ENCODE data around the gene ST8SIA1. TPM values are rescaled to one million over a fixed set of nuclear protein-coding genes. Genes with fewer than 3 reads are reported as not detected.

Gene ST8SIA1
- total RNA-seq, 2 donors from 2014 or later = 6.4 to 6.9 TPM

GRCh38 chr12:22242726-22243125, 91.8 kb downstream of the ST8SIA1 start:
- no peaks in the 10 kb centered on the region for H3K36me3 ChIP-seq
- TF ChIP-seq CTCF (IDR thresholded peaks at IDR 0.05) = no peak
- H3K4me3 ChIP-seq = no peak overlapping the region
- no peaks in the 10 kb centered on the region for H3K27me3 ChIP-seq (replicated peaks; ENCODE audit: insufficient read depth)
- H3K9me3 ChIP-seq = no peaks in the 10 kb centered on the region
- no peaks in the 10 kb centered on the region for H3K4me1 ChIP-seq (ENCODE audit: control insufficient read depth in 1 of 2, low read depth in 2 of 2)
- DNase-seq (ENCODE audit: low spot score) = no peak
- no peak overlapping the region for H3K27ac ChIP-seq
- ATAC-seq (ENCODE audit: insufficient number of reproducible peaks, low FRiP score, low read depth) = no peak

GRCh38 chr12:22238211-22238610, 96.3 kb downstream of the ST8SIA1 start:
- Histone ChIP-seq H3K9me3 (no peaks in the 10 kb centered on the region), H3K4me3 (no peak overlapping the region), H3K27ac (no peak overlapping the region), H3K4me1 (ENCODE audit: control insufficient read depth in 1 of 2, low read depth in 2 of 2) (no peaks in the 10 kb centered on the region), H3K36me3 (no peaks in the 10 kb centered on the region), H3K27me3 (replicated peaks; ENCODE audit: insufficient read depth) (no peaks in the 10 kb centered on the region)
- DNase-seq (ENCODE audit: low spot score) (no peak), ATAC-seq (ENCODE audit: insufficient number of reproducible peaks, low FRiP score, low read depth) (no peak)
- no peak for TF ChIP-seq CTCF (IDR thresholded peaks at IDR 0.05)

- no peaks in the 10 kb centered on the region for H3K4me1 ChIP-seq (ENCODE audit: control insufficient read depth in 1 of 2, low read depth in 2 of 2)
- no peaks in the 10 kb centered on the region for H3K36me3 ChIP-seq
- no peaks in the 10 kb centered on the region for H3K9me3 ChIP-seq
- DNase-seq (ENCODE audit: low spot score) (no peak), ATAC-seq (ENCODE audit: insufficient number of reproducible peaks, low FRiP score, low read depth) (no peak)
- no peak overlapping the region for H3K4me3 ChIP-seq
- H3K27me3 ChIP-seq (replicated peaks; ENCODE audit: insufficient read depth) = no peaks in the 10 kb centered on the region
- no peak overlapping the region for H3K27ac ChIP-seq
- no peak for TF ChIP-seq CTCF (IDR thresholded peaks at IDR 0.05)
Observed at GRCh38 chr12:22234561-22234960, 99.9 kb downstream of the ST8SIA1 start.

GRCh38 chr12:22231836-22232235, 102.7 kb downstream of the ST8SIA1 start:
- Histone ChIP-seq H3K4me3 (no peak overlapping the region), H3K27me3 (replicated peaks; ENCODE audit: insufficient read depth) (no peaks in the 10 kb centered on the region), H3K27ac (no peak overlapping the region), H3K4me1 (ENCODE audit: control insufficient read depth in 1 of 2, low read depth in 2 of 2) (peaks cover 0 to 7% of the 10 kb centered on the region in 2 donors), H3K36me3 (no peaks in the 10 kb centered on the region), H3K9me3 (no peaks in the 10 kb centered on the region)
- no peak for ATAC-seq (ENCODE audit: insufficient number of reproducible peaks, low FRiP score, low read depth)
- DNase-seq (ENCODE audit: low spot score) = no peak
- TF ChIP-seq CTCF (IDR thresholded peaks at IDR 0.05) = no peak

- no peak for ATAC-seq (ENCODE audit: insufficient number of reproducible peaks, low FRiP score, low read depth)
- peaks cover 0 to 7% of the 10 kb centered on the region in 2 donors for H3K4me1 ChIP-seq (ENCODE audit: control insufficient read depth in 1 of 2, low read depth in 2 of 2)
- TF ChIP-seq CTCF (IDR thresholded peaks at IDR 0.05) = no peak
- H3K9me3 ChIP-seq = no peaks in the 10 kb centered on the region
- H3K4me3 ChIP-seq = no peak overlapping the region
- no peaks in the 10 kb centered on the region for H3K36me3 ChIP-seq
- no peak for DNase-seq (ENCODE audit: low spot score)
- no peak overlapping the region for H3K27ac ChIP-seq
- H3K27me3 ChIP-seq (replicated peaks; ENCODE audit: insufficient read depth) = no peaks in the 10 kb centered on the region
Observed at GRCh38 chr12:22231078-22231477, 103.4 kb downstream of the ST8SIA1 start.
